Mammary microvascular endothelial cell (primary cell): ENCODE results near the gene C20orf141. TPM values are rescaled to one million over a fixed set of nuclear protein-coding genes. Genes with fewer than 3 reads are reported as not detected.

ENCODE experiments used
- total RNA-seq: library from RNA; depleted of rRNA; stranded (reverse); fragments of >200 nt; gene quantifications from 2 replicates; pipeline ENCODE4 v1.2.3, GENCODE V29; 2015

The C20orf141 gene
- total RNA-seq: not detected in 2 replicates

GRCh38 chr20:2814587-2815051 lies at the start of gene C20orf141:
C20orf141 (plus strand) TSS chr20:2814987; CDS start chr20:2815185, 198 bp downstream.

GRCh38 chr20:2800521-2801285 lies 14.1 kb upstream of the C20orf141 start, which contains the start of gene CPXM1:
CPXM1 (minus strand) TSS chr20:2800627; CDS start chr20:2800572, 55 bp downstream.

DNA sequence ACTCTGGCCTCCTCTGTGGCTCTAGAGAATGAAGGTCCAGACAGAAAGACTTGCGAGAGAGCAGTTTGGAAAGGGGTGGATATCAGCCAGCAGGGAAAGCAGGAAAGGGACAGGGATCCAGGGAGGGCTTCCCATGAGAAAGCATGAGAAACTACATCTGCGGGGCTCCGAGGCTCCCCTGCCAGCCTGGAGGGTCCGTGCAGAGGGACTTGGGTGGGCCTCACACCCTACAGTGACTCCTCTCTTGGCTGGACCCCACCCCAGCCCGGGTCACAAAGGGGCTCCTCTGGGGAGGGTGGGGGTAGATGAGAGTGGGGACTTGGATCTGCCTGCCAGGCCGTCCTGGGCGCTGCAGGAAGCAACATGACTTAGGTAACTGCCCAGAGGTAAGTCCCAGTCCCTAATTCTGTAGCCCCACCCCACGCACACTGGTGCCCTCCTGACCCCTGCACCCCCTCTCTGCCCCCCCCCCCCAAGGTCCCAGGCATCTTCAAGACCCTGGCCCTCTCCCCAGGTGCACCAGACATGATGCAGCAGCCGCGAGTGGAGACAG lies 1.3 kb downstream of the C20orf141 start, which contains the start of gene TMEM239:
TSS of gene TMEM239 (plus strand) at position 335 of the 553 bp plus-strand sequence. CDS start at position 526, 191 bp downstream.

GRCh38 chr20:2840138-2840966 lies 25.6 kb downstream of the C20orf141 start, which contains the start of the genes PCED1A and VPS16:
PCED1A (minus strand) TSS chr20:2840655; CDS start chr20:2839912, 743 bp downstream.
VPS16 (plus strand) TSS chr20:2840745; CDS start chr20:2840775, 30 bp downstream.

Other genes starting within 250 kb of the C20orf141 start
- gene NOP56, start 162.4 kb upstream of the C20orf141 start, total RNA-seq: 125 and 140 TPM in 2 replicates
- gene IDH3B, start 150.8 kb upstream of the C20orf141 start, total RNA-seq: 109 and 114 TPM in 2 replicates
- 0.20 TPM in 1 of 2 replicates, not detected in the other for gene EBF4, start 122.2 kb upstream of the C20orf141 start, total RNA-seq
- 0.20 TPM in 1 of 2 replicates, not detected in the other for gene CPXM1, start 14.4 kb upstream of the C20orf141 start, total RNA-seq
- gene TMEM239, start 1.4 kb downstream of the C20orf141 start, total RNA-seq: not detected in 2 replicates
- gene PCED1A, start 25.7 kb downstream of the C20orf141 start, total RNA-seq: 11.4 and 12.9 TPM in 2 replicates
- 28.9 and 33.0 TPM in 2 replicates for gene VPS16, start 25.8 kb downstream of the C20orf141 start, total RNA-seq
- 38.1 and 44.7 TPM in 2 replicates for gene PTPRA, start 58.5 kb downstream of the C20orf141 start, total RNA-seq
- not detected in 2 replicates for gene GNRH2, start 228.6 kb downstream of the C20orf141 start, total RNA-seq
- gene MRPS26, start 231.1 kb downstream of the C20orf141 start, total RNA-seq: 59.2 and 66.6 TPM in 2 replicates